HepG2 (cell line): ENCODE results near the gene SNRPF. TPM values are rescaled to one million over a fixed set of nuclear protein-coding genes. Genes with fewer than 3 reads are reported as not detected.

Experiments
- ATAC-seq: fragments of 200-7000 bp; cut with Tn5 transposase; 3 replicates; pipeline ENCODE4 v1.9.1; 2020; ENCODE audit warnings: mild to moderate bottlenecking, moderate library complexity
- BruUV-seq: library from RNA; stranded (reverse); fragments of 400-500 nt; replicated peaks from 2 replicates; lab custom pipeline; 2021; lab: Mats Ljungman, UMichigan
- CTCF ChIA-PET: fragments of 300-600 bp; formaldehyde crosslinking; extraction: SDS; loops from one replicate; lab custom pipeline; 2021; ENCODE audit warnings: low total read pairs, inconsistent platforms, low intra/inter-chr PET ratio; lab: Yijun Ruan, JAX
- POLR2A ChIA-PET: fragments of 350-600 bp; sonication (Branson Sonifier 250); formaldehyde crosslinking; loops from one replicate; lab custom pipeline; 2020; ENCODE audit warnings: antibody characterized with exemption, inconsistent platforms; lab: Yijun Ruan, JAX
- DNase-seq: peaks from one replicate; pipeline ENCODE4 v3.0.0-alpha.2; 2015; ENCODE audit warnings: low spot score
- FAIRE-seq: peaks from 3 replicates; lab custom pipeline; 2011; peaks lifted over from hg19 to GRCh38; lab: Jason Lieb, UNC
- H2AFZ ChIP-seq: one replicate; pipeline ENCODE4 v1.6.1; 2011; ENCODE audit warnings: low read length, inconsistent platforms
- H3K27ac ChIP-seq: fragments of 300-600 bp; 3 replicates; pipeline ENCODE4 v1.8.0; 2011; ENCODE audit warnings: mixed run types, mild to moderate bottlenecking, mixed read lengths, low read length, inconsistent platforms; ENCODE audit not compliant: insufficient read depth; ENCODE audit errors: extremely low read length
- H3K27me3 ChIP-seq, 2 experiments: fragments of 200-600 bp in 1 of 2; 2 replicates in 1 of 2; 3 replicates in 1 of 2; pipeline versions ENCODE4 v1.6.0 to v1.8.0; 2011; ENCODE audit warnings: low read length in 2 of 2, mild to moderate bottlenecking in 2 of 2, moderate library complexity in 2 of 2, inconsistent platforms in 1 of 2; ENCODE audit not compliant: insufficient read depth in 2 of 2, control insufficient read depth in 1 of 2
- H3K36me3 ChIP-seq, 2 experiments: fragments of 200-600 bp in 1 of 2; replicated peaks in 1 of 2; 2 replicates in 1 of 2; 3 replicates in 1 of 2; pipeline versions ENCODE4 v1.5.1 to v1.8.0; 2011; ENCODE audit warnings: low read length in 2 of 2, inconsistent platforms in 1 of 2; ENCODE audit not compliant: insufficient read depth in 2 of 2, control insufficient read depth in 1 of 2
- H3K4me1 ChIP-seq: 2 replicates; pipeline ENCODE4 v1.5.1; 2012; ENCODE audit warnings: low read length, inconsistent platforms; ENCODE audit not compliant: insufficient read depth
- H3K4me2 ChIP-seq: 2 replicates; pipeline ENCODE4 v1.6.0; 2011; ENCODE audit warnings: low read depth, low read length, inconsistent platforms
- H3K4me3 ChIP-seq, 3 experiments: fragments of 200-600 bp in 1 of 3; sonication (generic), shearing (Covaris generic) in 1 of 3; replicated peaks in 1 of 3; 2 replicates each; pipeline ENCODE4 v1.5.1; 2011 to 2016; ENCODE audit warnings: low read length in 3 of 3, inconsistent platforms in 2 of 3, low read depth in 2 of 3, mild to moderate bottlenecking in 2 of 3, control low read depth in 1 of 3, mixed read lengths in 1 of 3; ENCODE audit not compliant: insufficient read depth in 1 of 3
- H3K79me2 ChIP-seq: one replicate; pipeline ENCODE4 v1.6.1; 2011; ENCODE audit warnings: low read length, inconsistent platforms; ENCODE audit not compliant: insufficient read depth
- H3K9ac ChIP-seq: 2 replicates; pipeline ENCODE4 v1.6.0; 2011; ENCODE audit warnings: mild to moderate bottlenecking, low read depth, low read length, inconsistent platforms; ENCODE audit not compliant: insufficient read depth
- H3K9me3 ChIP-seq: 2 replicates; pipeline ENCODE4 v1.5.1; 2012; ENCODE audit warnings: mild to moderate bottlenecking, low read length
- H4K20me1 ChIP-seq: 2 replicates; pipeline ENCODE4 v1.6.0; 2011; ENCODE audit warnings: inconsistent platforms, mild to moderate bottlenecking, low read length, moderate library complexity; ENCODE audit not compliant: insufficient read depth
- BCL6 ChIP-seq: IDR thresholded peaks from 2 replicates; pipeline ENCODE4 v1.6.1; 2016; ENCODE audit warnings: missing genetic modification reagents, missing compliant biosample characterization
- IKZF1 ChIP-seq: fragments of 450-650 bp; IDR thresholded peaks from 2 replicates; pipeline ENCODE4 v1.7.1; 2016
- RFX3 ChIP-seq: IDR thresholded peaks from 2 replicates; pipeline ENCODE4 v1.6.1; 2016; ENCODE audit warnings: missing biosample characterization, missing genetic modification reagents
- TSC22D2 ChIP-seq: sonication (generic); formaldehyde crosslinking; IDR thresholded peaks from 2 replicates; pipeline ENCODE4 v1.5.1; 2020; ENCODE audit warnings: missing genetic modification reagents, mild to moderate bottlenecking, borderline replicate concordance
- ZNF577 ChIP-seq: sonication (generic); formaldehyde crosslinking; IDR thresholded peaks from 2 replicates; pipeline ENCODE4 v1.4.0; 2020; ENCODE audit warnings: mild to moderate bottlenecking, low read depth, missing genetic modification reagents, borderline replicate concordance
- ZNF710 ChIP-seq: sonication (generic); formaldehyde crosslinking; IDR thresholded peaks from 2 replicates; pipeline ENCODE4 v1.5.0; 2020; ENCODE audit warnings: mild to moderate bottlenecking, missing genetic modification reagents, borderline replicate concordance
- WGBS: methylation state at CpG from one replicate; pipeline ENCODE4 v1.1.6; 2017; ENCODE audit warnings: low lambda C conversion rate; 5-methylcytosine and 5-hydroxymethylcytosine counted together
- in situ Hi-C: cut with HindIII; loops from 2 replicates; pipeline ENCODE4 v1.10.0; 2017; ENCODE audit warnings: low pct_unique_long_range_greater_than_20kb; ENCODE audit not compliant: extremely low pct_ligation_motif_present
- intact Hi-C: fragments of 100-400 bp; cut with micrococcal nuclease; formaldehyde crosslinking; loops from one replicate; pipeline ENCODE4 v1.10.0; 2022; ENCODE audit not compliant: unreplicated experiment
- polyA plus RNA-seq, 8 experiments: library from polyadenylated mRNA; depleted of rRNA in 3 of 8; stranded (reverse) in 7 of 8; unstranded in 1 of 8; fragments of >200 nt; fragmentation: Illumina TruSeq in 4 of 8; extraction: Trizol in 4 of 8; gene quantifications; 2 replicates each; pipeline versions ENCODE4 v1.2.1 to v1.2.3, GENCODE V29; 2011 to 2016; ENCODE audit warnings: low read depth in 4 of 8, missing spikeins in 1 of 8, mixed read lengths in 1 of 8; ENCODE audit not compliant: insufficient read depth in 1 of 8
- total RNA-seq, 5 experiments: library from RNA; depleted of rRNA; stranded (reverse); fragments of >200 nt; fragmentation: Illumina TruSeq; extraction: Trizol; gene quantifications; 2 replicates each; pipeline ENCODE4 v1.2.3, GENCODE V29; 2016; ENCODE audit warnings: low read depth in 1 of 5
- TF ChIP-seq, protein P1 (sequence below): sonication (generic); formaldehyde crosslinking; IDR thresholded peaks from 2 replicates; pipeline ENCODE4 v1.4.0; 2020; ENCODE audit warnings: mild to moderate bottlenecking, missing genetic modification reagents

Gene SNRPF
- total and polyA plus RNA-seq, 2 of the 13 experiments (the other 11 are each of a cell fraction or from before 2014, with no cell fraction given), result 31.7 to 77.2 TPM

- FAIRE-seq, result no peak
- H3K9me3 ChIP-seq, result no peaks in the 10 kb centered on the region
- TF ChIP-seq ZNF577 (CRISPR knock-in tag), result no peak
- no peak for TF ChIP-seq RFX3
- no peak for TF ChIP-seq TSC22D2
- TF ChIP-seq, protein P1, sequence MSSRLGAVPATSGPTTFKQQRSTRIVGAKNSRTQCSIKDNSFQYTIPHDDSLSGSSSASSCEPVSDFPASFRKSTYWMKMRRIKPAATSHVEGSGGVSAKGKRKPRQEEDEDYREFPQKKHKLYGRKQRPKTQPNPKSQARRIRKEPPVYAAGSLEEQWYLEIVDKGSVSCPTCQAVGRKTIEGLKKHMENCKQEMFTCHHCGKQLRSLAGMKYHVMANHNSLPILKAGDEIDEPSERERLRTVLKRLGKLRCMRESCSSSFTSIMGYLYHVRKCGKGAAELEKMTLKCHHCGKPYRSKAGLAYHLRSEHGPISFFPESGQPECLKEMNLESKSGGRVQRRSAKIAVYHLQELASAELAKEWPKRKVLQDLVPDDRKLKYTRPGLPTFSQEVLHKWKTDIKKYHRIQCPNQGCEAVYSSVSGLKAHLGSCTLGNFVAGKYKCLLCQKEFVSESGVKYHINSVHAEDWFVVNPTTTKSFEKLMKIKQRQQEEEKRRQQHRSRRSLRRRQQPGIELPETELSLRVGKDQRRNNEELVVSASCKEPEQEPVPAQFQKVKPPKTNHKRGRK (CRISPR knock-in tag), result no peak
- TF ChIP-seq BCL6 (CRISPR knock-in tag), result no peak
- peak; percentile 42; the same call in 1 of the 2 replicates for TF ChIP-seq ZNF710 (CRISPR knock-in tag)
- 0 out of 2 replicates have a peak, but pooled peaks have one; percentile 24 for TF ChIP-seq IKZF1
- H3K27me3 ChIP-seq, result peaks cover 0 to 5% of the 10 kb centered on the region in 2 experiments; a peak in 1 of 5 replicates
- no peaks in the 10 kb centered on the region for H3K79me2 ChIP-seq
- in situ Hi-C loops, result no loop called here
- peak; percentile 75 for ATAC-seq
- H3K36me3 ChIP-seq, result no peaks in the 10 kb centered on the region
- H3K4me1 ChIP-seq, result peaks cover 24% of the 10 kb centered on the region
- H4K20me1 ChIP-seq, result no peaks in the 10 kb centered on the region
- no peak overlapping the region for H2AFZ ChIP-seq
- DNase-seq, result no peak
- H3K9ac ChIP-seq, result no peak overlapping the region
- no peak overlapping the region for H3K27ac ChIP-seq
- H3K4me3 ChIP-seq, result peak overlapping the region in 1 of 3 experiments; percentile 52; a peak in 1 of 6 replicates
- POLR2A ChIA-PET, result no interaction called here
- no TSS peak for BruUV-seq
- CTCF ChIA-PET, result no interaction called here
- 11% methylated on average over 10 of the region's 10 CpGs for WGBS
- H3K4me2 ChIP-seq, result peak overlapping the region; percentile 78
- intact Hi-C loops, result no loop called here
Measured at GRCh38 chr12:95837240-95838038, 21.3 kb upstream of the SNRPF start.
